A673 (cell line): ENCODE results near the gene FJX1. TPM values are rescaled to one million over a fixed set of nuclear protein-coding genes. Genes with fewer than 3 reads are reported as not detected.

Experiments used
- BruUV-seq: library from RNA; stranded (reverse); fragments of 400-500 nt; replicated peaks from 2 replicates; lab custom pipeline; 2021; lab: Mats Ljungman, UMichigan
- CTCF ChIA-PET: fragments of 300-600 bp; sonication (Branson Sonifier 250); formaldehyde crosslinking; loops from one replicate; lab custom pipeline; 2022; ENCODE audit warnings: antibody characterized with exemption; lab: Charles Lee
- POLR2A ChIA-PET: fragments of 300-600 bp; sonication (Branson Sonifier 250); formaldehyde crosslinking; loops from one replicate; lab custom pipeline; 2022; ENCODE audit warnings: antibody characterized with exemption; ENCODE audit not compliant: low non-redundant PET; lab: Charles Lee
- DNase-seq: peaks from one replicate; pipeline ENCODE4 v3.0.0-alpha.2; 2015; ENCODE audit warnings: low spot score
- H3K27ac ChIP-seq: fragments of 200-600 bp; sonication (generic); 2 replicates; pipeline ENCODE4 v1.5.1; 2016; ENCODE audit warnings: mixed run types, low read depth, mild to moderate bottlenecking, mixed read lengths, antibody characterized with exemption, low read length; ENCODE audit not compliant: poor library complexity, severe bottlenecking
- H3K27me3 ChIP-seq: fragments of 200-600 bp; sonication (generic); replicated peaks from 2 replicates; pipeline ENCODE4 v1.6.1; 2017; ENCODE audit warnings: mixed run types, low read depth, mild to moderate bottlenecking, mixed read lengths, antibody characterized with exemption, low read length; ENCODE audit not compliant: insufficient read depth, poor library complexity
- H3K36me3 ChIP-seq: fragments of 200-600 bp; sonication (generic); 2 replicates; pipeline ENCODE4 v1.6.1; 2016; ENCODE audit warnings: mixed run types, mild to moderate bottlenecking, mixed read lengths, antibody characterized with exemption, low read length; ENCODE audit not compliant: insufficient read depth, poor library complexity, severe bottlenecking
- H3K4me1 ChIP-seq: fragments of 200-600 bp; sonication (generic); 2 replicates; pipeline ENCODE4 v1.6.1; 2017; ENCODE audit warnings: mixed run types, mild to moderate bottlenecking, mixed read lengths, antibody characterized with exemption, low read length; ENCODE audit not compliant: insufficient read depth, poor library complexity, severe bottlenecking
- H3K4me3 ChIP-seq: fragments of 200-600 bp; sonication (generic); 2 replicates; pipeline ENCODE4 v1.5.1; 2016; ENCODE audit warnings: low read depth, mixed run types, mild to moderate bottlenecking, mixed read lengths, low read length; ENCODE audit not compliant: poor library complexity, severe bottlenecking
- H3K9me3 ChIP-seq: fragments of 200-600 bp; sonication (generic); 2 replicates; pipeline ENCODE4 v1.6.1; 2016; ENCODE audit warnings: mixed run types, low read depth, mild to moderate bottlenecking, mixed read lengths, antibody characterized with exemption, low read length; ENCODE audit not compliant: poor library complexity, severe bottlenecking
- EZH2 ChIP-seq: fragments of 200-600 bp; sonication (generic); IDR thresholded peaks from 2 replicates; pipeline ENCODE4 v1.6.1; 2017; ENCODE audit warnings: borderline replicate concordance, low read depth, mild to moderate bottlenecking, mixed read lengths, antibody characterized with exemption, low read length; ENCODE audit not compliant: poor library complexity, severe bottlenecking
- intact Hi-C: fragments of 100-400 bp; cut with micrococcal nuclease; formaldehyde crosslinking; loops from one replicate; pipeline ENCODE4 v1.10.0; 2022; ENCODE audit not compliant: unreplicated experiment
- total RNA-seq: library from RNA; stranded (reverse); gene quantifications from 2 replicates; pipeline ENCODE4 v1.2.3, GENCODE V29; 2021
- TF ChIP-seq, protein P1 (sequence below): fragments of 300-800, 200-600 bp; sonication (generic); conservative IDR thresholded peaks from 2 replicates; pipeline ENCODE4 v1.5.1; 2017; ENCODE audit warnings: low read depth, mild to moderate bottlenecking, antibody characterized with exemption, low read length, moderate library complexity, mixed read lengths

Gene FJX1
- total RNA-seq, 1 experiment from 2014 or later: 50.1 TPM

GRCh38 chr11:35583126-35583525, 35.1 kb upstream of the FJX1 start:
- H3K4me1 ChIP-seq: peaks cover 11% of the 10 kb centered on the region
- BruUV-seq: no TSS peak

DNA sequence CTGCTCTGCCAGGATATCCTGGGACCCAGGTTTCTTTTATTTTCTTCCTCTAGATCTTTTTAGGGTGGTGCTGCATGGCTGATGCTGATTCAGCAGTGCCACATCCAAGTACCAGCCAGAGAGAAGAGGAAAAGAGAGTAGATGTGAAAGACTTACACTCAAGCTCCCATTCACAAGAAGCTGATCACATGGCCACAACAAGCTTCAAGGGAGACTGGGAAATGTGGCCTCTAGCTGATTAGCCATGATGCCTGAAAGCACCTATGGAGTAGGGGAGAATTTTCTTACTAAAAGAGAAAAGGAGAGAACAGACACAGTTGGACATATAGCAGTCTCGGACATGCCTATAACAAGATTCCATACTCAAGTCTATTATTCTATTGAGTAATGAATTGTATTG, 34.4 kb upstream of the FJX1 start:
- Histone ChIP-seq H3K27ac (no peak overlapping the region), H3K36me3 (no peaks in the 10 kb centered on the region), H3K4me3 (no peak overlapping the region), H3K9me3 (no peaks in the 10 kb centered on the region), H3K27me3 (no peaks in the 10 kb centered on the region), H3K4me1 (peaks cover 11% of the 10 kb centered on the region)
- ChIA-PET POLR2A (no interaction called here), CTCF (no interaction called here)
- BruUV-seq: no TSS peak
- DNase-seq: no peak
- intact Hi-C loops: no loop called here
- TF ChIP-seq, protein P1, sequence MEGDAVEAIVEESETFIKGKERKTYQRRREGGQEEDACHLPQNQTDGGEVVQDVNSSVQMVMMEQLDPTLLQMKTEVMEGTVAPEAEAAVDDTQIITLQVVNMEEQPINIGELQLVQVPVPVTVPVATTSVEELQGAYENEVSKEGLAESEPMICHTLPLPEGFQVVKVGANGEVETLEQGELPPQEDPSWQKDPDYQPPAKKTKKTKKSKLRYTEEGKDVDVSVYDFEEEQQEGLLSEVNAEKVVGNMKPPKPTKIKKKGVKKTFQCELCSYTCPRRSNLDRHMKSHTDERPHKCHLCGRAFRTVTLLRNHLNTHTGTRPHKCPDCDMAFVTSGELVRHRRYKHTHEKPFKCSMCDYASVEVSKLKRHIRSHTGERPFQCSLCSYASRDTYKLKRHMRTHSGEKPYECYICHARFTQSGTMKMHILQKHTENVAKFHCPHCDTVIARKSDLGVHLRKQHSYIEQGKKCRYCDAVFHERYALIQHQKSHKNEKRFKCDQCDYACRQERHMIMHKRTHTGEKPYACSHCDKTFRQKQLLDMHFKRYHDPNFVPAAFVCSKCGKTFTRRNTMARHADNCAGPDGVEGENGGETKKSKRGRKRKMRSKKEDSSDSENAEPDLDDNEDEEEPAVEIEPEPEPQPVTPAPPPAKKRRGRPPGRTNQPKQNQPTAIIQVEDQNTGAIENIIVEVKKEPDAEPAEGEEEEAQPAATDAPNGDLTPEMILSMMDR: no peak
- no peak for TF ChIP-seq EZH2

More at GRCh38 chr11:35583126-35583525, 35.1 kb upstream of the FJX1 start:
- TF ChIP-seq, protein P1: no peak
- TF ChIP-seq EZH2: no peak
- Histone ChIP-seq H3K27ac (no peak overlapping the region), H3K4me3 (no peak overlapping the region), H3K9me3 (no peaks in the 10 kb centered on the region), H3K27me3 (no peaks in the 10 kb centered on the region), H3K36me3 (no peaks in the 10 kb centered on the region)
- intact Hi-C loops: no loop called here
- CTCF ChIA-PET: no interaction called here
- POLR2A ChIA-PET: no interaction called here
- DNase-seq: no peak

DNA sequence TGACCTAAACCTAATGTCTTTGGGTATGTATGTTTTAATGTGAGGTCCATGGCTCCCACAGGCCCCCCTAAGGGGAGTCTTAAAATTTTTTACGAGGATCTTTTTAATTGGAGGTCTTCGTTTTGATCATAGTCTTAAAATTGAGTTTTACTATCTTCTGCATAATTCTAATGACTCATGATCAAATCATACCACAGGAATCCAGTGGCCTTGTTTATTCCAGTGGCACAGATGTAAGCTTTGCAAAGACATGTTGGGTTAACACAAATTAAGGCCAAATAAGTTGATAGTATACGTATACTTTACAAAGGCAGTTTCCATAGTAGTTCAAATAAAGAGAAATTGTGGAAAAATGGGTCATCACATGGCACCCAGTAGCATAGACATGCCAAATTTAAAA, 33.9 kb upstream of the FJX1 start:
- DNase-seq: no peak
- CTCF ChIA-PET: no interaction called here

More for the DNA sequence above, 33.9 kb upstream of the FJX1 start:
- Histone ChIP-seq H3K27me3 (no peaks in the 10 kb centered on the region), H3K9me3 (no peaks in the 10 kb centered on the region), H3K36me3 (no peaks in the 10 kb centered on the region), H3K4me1 (peaks cover 10% of the 10 kb centered on the region), H3K4me3 (no peak overlapping the region), H3K27ac (no peak overlapping the region)
- intact Hi-C loops: no loop called here
- TF ChIP-seq, protein P1: no peak
- no peak for TF ChIP-seq EZH2
- no TSS peak for BruUV-seq
- POLR2A ChIA-PET: no interaction called here
